RWPE2 (cell line): ENCODE results near the gene ST8SIA1.

ENCODE experiments used
- ATAC-seq: fragments of 200-7000 bp; cut with Tn5 transposase; 3 replicates; pipeline ENCODE4 v1.9.1; 2021; ENCODE audit warnings: low read depth
- DNase-seq: peaks from one replicate; pipeline ENCODE4 v3.0.0-alpha.2; 2020; ENCODE audit warnings: low spot score
- H3K27ac ChIP-seq: fragments of 450-650 bp; 2 replicates; pipeline ENCODE4 v1.5.1; 2017; ENCODE audit warnings: mild to moderate bottlenecking; ENCODE audit not compliant: poor library complexity, severe bottlenecking
- H3K27me3 ChIP-seq: fragments of 250-450 bp; sonication (Bioruptor Pico); 2 replicates; pipeline ENCODE4 v1.5.1; 2021; ENCODE audit warnings: mild to moderate bottlenecking, moderate library complexity; ENCODE audit not compliant: insufficient read depth, poor library complexity, severe bottlenecking
- H3K36me3 ChIP-seq: fragments of 250-450 bp; sonication (Bioruptor Pico); 2 replicates; pipeline ENCODE4 v1.5.1; 2020; ENCODE audit warnings: low read depth, mild to moderate bottlenecking, moderate library complexity
- H3K4me1 ChIP-seq: fragments of 250-450 bp; sonication (Bioruptor Pico); 2 replicates; pipeline ENCODE4 v1.5.1; 2021; ENCODE audit warnings: mild to moderate bottlenecking, moderate library complexity; ENCODE audit not compliant: insufficient read depth, poor library complexity, severe bottlenecking
- H3K4me3 ChIP-seq: fragments of 250-450 bp; sonication (Bioruptor Pico); 2 replicates; pipeline ENCODE4 v1.5.1; 2021; ENCODE audit warnings: mild to moderate bottlenecking, moderate library complexity; ENCODE audit not compliant: severe bottlenecking
- H3K9me3 ChIP-seq: fragments of 250-450 bp; sonication (Bioruptor Pico); 2 replicates; pipeline ENCODE4 v1.5.1; 2021; ENCODE audit warnings: mild to moderate bottlenecking, moderate library complexity; ENCODE audit not compliant: severe bottlenecking
- CTCF ChIP-seq: fragments of 450-650 bp; IDR thresholded peaks from one replicate; pipeline ENCODE4 v1.5.1; 2017; ENCODE audit warnings: mild to moderate bottlenecking, moderate library complexity; ENCODE audit not compliant: poor library complexity, severe bottlenecking

Gene ST8SIA1

GRCh38 chr12:22333186-22333712 lies 1.3 kb downstream of the ST8SIA1 start:
- DNase-seq = no peak
- H3K27ac ChIP-seq = no peak overlapping the region
- TF ChIP-seq CTCF = no peak
- no peak for ATAC-seq
- no peaks in the 10 kb centered on the region for H3K9me3 ChIP-seq
- no peaks in the 10 kb centered on the region for H3K27me3 ChIP-seq
- H3K4me1 ChIP-seq = no peaks in the 10 kb centered on the region
- H3K4me3 ChIP-seq = no peak overlapping the region
- H3K36me3 ChIP-seq = no peaks in the 10 kb centered on the region

GRCh38 chr12:22332202-22332601 lies 2.3 kb downstream of the ST8SIA1 start:
- Histone ChIP-seq H3K27ac (no peak overlapping the region), H3K27me3 (no peaks in the 10 kb centered on the region), H3K36me3 (no peaks in the 10 kb centered on the region), H3K9me3 (no peaks in the 10 kb centered on the region), H3K4me1 (no peaks in the 10 kb centered on the region), H3K4me3 (no peak overlapping the region)
- ATAC-seq = no peak
- TF ChIP-seq CTCF = no peak
- DNase-seq = no peak

GRCh38 chr12:22329621-22330020 lies 4.9 kb downstream of the ST8SIA1 start:
- TF ChIP-seq CTCF = no peak
- DNase-seq = no peak
- Histone ChIP-seq H3K4me1 (no peaks in the 10 kb centered on the region), H3K36me3 (no peaks in the 10 kb centered on the region), H3K4me3 (no peak overlapping the region), H3K27me3 (no peaks in the 10 kb centered on the region), H3K9me3 (no peaks in the 10 kb centered on the region), H3K27ac (no peak overlapping the region)
- no peak for ATAC-seq

- TF ChIP-seq CTCF = no peak
- Histone ChIP-seq H3K36me3 (no peaks in the 10 kb centered on the region), H3K27me3 (no peaks in the 10 kb centered on the region), H3K9me3 (no peaks in the 10 kb centered on the region), H3K4me3 (no peak overlapping the region), H3K27ac (no peak overlapping the region), H3K4me1 (no peaks in the 10 kb centered on the region)
- ATAC-seq (no peak), DNase-seq (no peak)
These were observed 9.3 kb downstream of the ST8SIA1 start for GRCh38 chr12:22325218-22325617.

- TF ChIP-seq CTCF = no peak
- Histone ChIP-seq H3K9me3 (no peaks in the 10 kb centered on the region), H3K4me3 (no peak overlapping the region), H3K27me3 (no peaks in the 10 kb centered on the region), H3K27ac (no peak overlapping the region), H3K4me1 (no peaks in the 10 kb centered on the region), H3K36me3 (no peaks in the 10 kb centered on the region)
- DNase-seq = no peak
- no peak for ATAC-seq
These were observed 12.4 kb downstream of the ST8SIA1 start for GRCh38 chr12:22322091-22322490.
